GM18873 (cell line): ENCODE data around the gene CPZ.

Source experiments
- ATAC-seq: cut with Tn5 transposase; IDR thresholded peaks from one replicate; pipeline ENCODE4 v1.9.1; 2021; ENCODE audit warnings: mild to moderate bottlenecking, moderate library complexity, moderate number of reproducible peaks; ENCODE audit not compliant: unreplicated experiment, low FRiP score

The CPZ gene

GRCh38 chr4:8579526-8580320, 12.8 kb upstream of the CPZ start:
- ATAC-seq: no peak

DNA sequence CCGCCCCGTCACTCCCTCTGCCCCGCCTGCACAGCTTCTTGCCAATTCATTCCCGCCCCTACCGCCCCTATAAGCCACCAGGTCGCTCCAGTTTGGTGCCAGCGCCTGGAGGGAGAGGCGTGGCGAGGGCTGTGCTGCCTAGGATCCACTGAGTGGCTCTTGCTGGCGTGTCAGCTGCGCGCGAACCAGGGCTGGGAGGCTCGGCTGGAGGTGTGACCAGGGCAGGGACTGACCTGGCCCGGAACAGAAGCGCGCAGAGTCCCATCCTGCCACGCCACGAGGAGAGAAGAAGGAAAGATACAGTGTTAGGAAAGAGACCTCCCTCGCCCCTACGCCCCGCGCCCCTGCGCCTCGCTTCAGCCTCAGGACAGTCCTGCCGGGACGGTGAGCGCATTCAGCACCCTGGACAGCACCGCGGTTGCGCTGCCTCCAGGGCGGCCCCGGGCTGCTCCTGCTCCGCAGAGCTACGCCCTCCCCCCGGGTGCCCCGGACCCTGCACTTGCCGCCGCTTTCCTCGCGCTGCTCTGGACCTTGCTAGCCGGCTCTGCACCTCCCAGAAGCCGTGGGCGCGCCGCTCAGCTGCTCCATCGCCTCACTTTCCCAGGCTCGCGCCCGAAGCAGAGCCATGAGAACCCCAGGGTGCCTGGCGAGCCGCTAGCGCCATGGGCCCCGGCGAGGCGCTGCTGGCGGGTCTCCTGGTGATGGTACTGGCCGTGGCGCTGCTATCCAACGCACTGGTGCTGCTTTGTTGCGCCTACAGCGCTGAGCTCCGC, 12.1 kb upstream of the CPZ start, which contains the start of gene GPR78:
Gene GPR78 (plus strand): TSS at position 72 of the 773 bp plus-strand sequence. CDS start 591 bp downstream, at position 663.
- no peak for ATAC-seq

DNA sequence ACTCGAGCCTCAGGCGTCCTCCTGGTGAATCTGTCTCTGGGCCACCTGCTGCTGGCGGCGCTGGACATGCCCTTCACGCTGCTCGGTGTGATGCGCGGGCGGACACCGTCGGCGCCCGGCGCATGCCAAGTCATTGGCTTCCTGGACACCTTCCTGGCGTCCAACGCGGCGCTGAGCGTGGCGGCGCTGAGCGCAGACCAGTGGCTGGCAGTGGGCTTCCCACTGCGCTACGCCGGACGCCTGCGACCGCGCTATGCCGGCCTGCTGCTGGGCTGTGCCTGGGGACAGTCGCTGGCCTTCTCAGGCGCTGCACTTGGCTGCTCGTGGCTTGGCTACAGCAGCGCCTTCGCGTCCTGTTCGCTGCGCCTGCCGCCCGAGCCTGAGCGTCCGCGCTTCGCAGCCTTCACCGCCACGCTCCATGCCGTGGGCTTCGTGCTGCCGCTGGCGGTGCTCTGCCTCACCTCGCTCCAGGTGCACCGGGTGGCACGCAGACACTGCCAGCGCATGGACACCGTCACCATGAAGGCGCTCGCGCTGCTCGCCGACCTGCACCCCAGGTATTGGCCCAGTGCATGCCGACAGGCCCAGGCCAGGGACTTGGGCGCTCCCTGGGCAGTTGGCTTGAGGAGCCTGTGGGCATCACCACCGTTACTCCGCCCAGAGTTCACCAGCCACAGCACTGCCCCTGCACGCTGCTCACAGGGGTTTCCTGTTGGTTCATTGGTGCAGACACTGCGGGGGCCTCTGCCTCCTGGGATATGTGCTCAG, 11.3 kb upstream of the CPZ start:
- no peak for ATAC-seq

GRCh38 chr4:8582016-8582415, 10.5 kb upstream of the CPZ start:
- ATAC-seq: no peak

DNA sequence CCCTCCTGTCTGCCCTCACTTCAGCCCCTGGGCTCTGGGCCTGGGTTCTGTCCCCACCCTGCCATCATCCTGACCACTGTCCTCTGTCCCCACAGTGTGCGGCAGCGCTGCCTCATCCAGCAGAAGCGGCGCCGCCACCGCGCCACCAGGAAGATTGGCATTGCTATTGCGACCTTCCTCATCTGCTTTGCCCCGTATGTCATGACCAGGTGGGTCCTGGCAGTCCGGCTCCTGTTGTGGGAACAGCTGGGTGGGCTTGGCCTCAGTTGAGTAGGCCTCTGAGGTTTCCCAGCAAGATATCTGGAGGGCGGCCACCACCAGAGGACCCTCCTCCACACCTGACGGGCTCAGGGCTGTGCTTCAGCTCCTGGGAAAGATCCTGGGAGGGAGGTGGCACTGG, 10.1 kb upstream of the CPZ start:
- no peak for ATAC-seq

- no peak for ATAC-seq
Measured at GRCh38 chr4:8582941-8583654, 9.5 kb upstream of the CPZ start.

- ATAC-seq: no peak
Measured at GRCh38 chr4:8583655-8584025, 8.9 kb upstream of the CPZ start.

GRCh38 chr4:8585186-8585585, 7.4 kb upstream of the CPZ start:
- ATAC-seq: no peak

DNA sequence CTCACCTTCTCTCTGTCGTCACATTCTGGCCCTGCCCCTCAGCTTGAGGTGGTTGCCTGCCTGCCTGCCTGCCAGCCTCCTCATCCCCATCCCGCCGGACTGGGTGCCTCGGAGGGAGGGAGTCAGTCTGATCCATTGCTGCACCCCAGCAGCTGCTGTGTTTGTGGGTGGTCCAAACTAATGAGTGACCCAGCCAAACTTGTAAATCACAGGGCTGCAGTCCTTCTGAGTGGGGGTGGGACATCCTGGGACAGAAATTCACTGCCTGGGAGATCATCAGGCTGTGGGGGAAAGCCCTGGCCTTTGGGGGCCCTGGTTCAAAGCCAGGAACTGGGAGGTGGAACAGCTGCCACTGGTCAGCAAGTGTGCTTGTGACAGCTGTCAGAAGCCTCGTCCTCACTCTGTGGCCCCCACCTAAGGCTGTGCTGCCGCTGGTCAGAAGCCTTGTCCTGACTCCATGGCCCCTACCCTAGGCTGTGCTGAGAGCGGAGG, 6.8 kb upstream of the CPZ start:
- no peak for ATAC-seq

- no peak for ATAC-seq
Measured at GRCh38 chr4:8586246-8586645, 6.3 kb upstream of the CPZ start.

- no peak for ATAC-seq
Measured at GRCh38 chr4:8586671-8587468, 5.7 kb upstream of the CPZ start.

- no peak for ATAC-seq
Measured at GRCh38 chr4:8587469-8588195, 4.9 kb upstream of the CPZ start.

GRCh38 chr4:8588196-8588470, 4.4 kb upstream of the CPZ start:
- no peak for ATAC-seq

GRCh38 chr4:8589336-8589735, 3.2 kb upstream of the CPZ start:
- no peak for ATAC-seq

GRCh38 chr4:8589823-8590545, 2.6 kb upstream of the CPZ start:
- no peak for ATAC-seq

- no peak for ATAC-seq
Measured at GRCh38 chr4:8590546-8590880, 2.1 kb upstream of the CPZ start.

DNA sequence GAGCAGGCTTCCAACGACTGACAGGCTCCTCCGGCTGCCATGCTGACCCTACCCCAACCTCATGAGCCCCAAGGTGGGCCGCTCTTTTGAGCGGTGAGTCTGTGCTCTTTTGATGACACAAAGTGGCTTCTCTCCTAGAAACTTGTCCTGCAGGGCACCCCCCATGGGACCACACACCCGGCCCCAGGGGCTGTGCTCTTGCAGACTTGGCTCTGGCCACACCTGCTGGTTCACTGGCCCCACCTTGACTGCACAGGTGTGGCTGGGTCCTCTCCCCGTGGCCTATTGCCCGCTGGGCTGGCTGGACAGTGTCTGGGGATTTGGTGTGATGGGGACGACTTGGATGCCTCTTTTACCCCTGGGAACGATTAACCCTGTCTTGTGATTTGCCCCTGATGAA, 1.5 kb upstream of the CPZ start:
- no peak for ATAC-seq

DNA sequence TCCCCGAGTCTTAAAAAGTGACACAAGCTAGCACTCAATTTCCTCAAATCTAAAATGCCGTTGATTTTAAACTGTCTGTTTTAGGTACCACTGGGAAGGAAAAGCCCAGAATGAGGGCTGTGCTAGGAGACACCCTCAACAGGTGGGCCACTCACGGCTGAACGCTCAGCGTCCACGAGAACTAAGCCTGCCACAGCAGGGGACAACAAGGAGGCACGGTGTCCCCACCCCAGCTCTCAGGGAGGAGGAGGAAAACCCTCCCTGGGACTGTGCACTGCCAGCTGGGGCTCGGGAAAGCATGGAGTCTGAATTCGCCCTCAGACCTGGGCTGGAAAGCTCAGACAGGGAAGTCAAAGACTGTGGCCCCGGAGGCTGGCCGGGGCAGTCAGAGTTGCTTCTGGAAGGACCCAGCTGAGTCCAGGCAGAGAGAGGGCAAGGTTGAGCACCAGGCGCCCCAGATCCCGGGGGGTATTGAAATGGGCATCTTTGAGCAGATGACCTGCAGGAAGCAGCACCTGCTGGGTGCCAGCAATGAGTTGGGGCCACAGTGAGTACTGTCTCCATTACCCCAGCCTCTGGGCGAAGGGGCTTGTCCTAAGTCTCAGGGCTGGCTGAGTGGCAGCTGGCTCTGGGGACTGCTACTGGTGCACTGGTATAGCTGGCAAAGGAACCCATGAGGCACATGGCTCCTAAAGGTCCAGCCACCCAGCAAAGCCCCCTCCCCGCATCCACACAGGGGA, 769 bp upstream of the CPZ start:
- no peak for ATAC-seq
